Tibial nerve (tissue), 4 donors: ENCODE results near the gene ARL5A.

Experiments
- CTCF ChIP-seq, 5 experiments: fragments of 200-600 bp in 3 of 5; fragments of 450-650 bp in 2 of 5; sonication (generic) in 3 of 5; IDR thresholded peaks; one replicate each; pipeline ENCODE4 v1.5.1; 2016 to 2019; ENCODE audit warnings: antibody characterized with exemption in 5 of 5, mild to moderate bottlenecking in 3 of 5, moderate library complexity in 2 of 5
- EP300 ChIP-seq, 2 donors: sonication (generic); formaldehyde crosslinking; IDR thresholded peaks; one replicate each; pipeline ENCODE4 v1.6.1; 2017; ENCODE audit warnings: antibody characterized with exemption in 2 of 2, mild to moderate bottlenecking in 1 of 2
- POLR2A ChIP-seq, 2 donors: fragments of 450-650 bp; IDR thresholded peaks; one replicate each; pipeline ENCODE4 v1.6.1; 2017; ENCODE audit warnings: antibody characterized with exemption in 2 of 2, mild to moderate bottlenecking in 2 of 2, moderate library complexity in 2 of 2

DNA sequence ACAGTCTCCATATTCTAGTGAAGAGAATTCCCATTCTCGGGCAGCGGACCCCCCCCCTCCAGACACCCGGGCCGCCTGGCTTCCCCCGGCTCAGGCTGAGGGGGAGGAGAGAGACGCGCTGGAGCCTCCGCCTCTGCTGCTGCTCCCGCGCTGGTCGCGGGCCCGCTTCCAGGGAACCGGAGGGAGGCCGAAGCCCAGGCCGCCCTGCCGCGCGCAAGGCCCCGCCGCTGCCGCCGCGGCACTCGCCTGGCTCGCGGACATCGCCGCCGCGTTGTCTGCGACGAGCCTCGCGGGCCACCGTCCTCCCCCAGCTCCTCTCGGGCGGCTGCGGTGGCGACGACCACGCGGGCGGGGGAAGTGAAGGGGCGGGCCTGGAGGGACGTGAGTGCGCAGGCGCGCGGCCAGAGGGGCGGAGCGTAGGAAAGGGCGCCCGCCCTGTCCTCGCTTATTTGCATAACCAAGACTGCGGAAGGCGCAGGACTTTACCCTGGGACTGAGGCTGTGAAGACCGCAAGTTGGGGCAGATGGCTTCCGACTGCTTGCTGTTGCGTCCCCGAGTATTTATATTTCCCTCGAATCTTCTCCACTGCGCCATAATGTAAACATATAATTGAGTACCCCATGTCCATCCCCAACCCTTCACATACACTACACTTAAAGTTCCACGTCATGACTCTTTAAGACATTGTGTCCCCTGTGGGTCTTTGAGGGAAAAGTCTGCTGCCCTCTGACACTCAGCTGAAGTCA lies at the start of gene ARL5A:
- TF ChIP-seq CTCF (IDR thresholded peaks at IDR 0.05): peak in 1 of 5 experiments; percentile 36
- peak; percentile 69 to 87 for TF ChIP-seq POLR2A (IDR thresholded peaks at IDR 0.05)
- TF ChIP-seq EP300 (IDR thresholded peaks at IDR 0.05): peak in 1 of 2 donors; percentile 92
